H1 (cell line): ENCODE results near the gene KMT2A. TPM values are rescaled to one million over a fixed set of nuclear protein-coding genes. Genes with fewer than 3 reads are reported as not detected.

Experiments
- CTCF ChIA-PET: fragments of 300-600 bp; sonication (Branson Sonifier 250); formaldehyde crosslinking; loops from one replicate; lab custom pipeline; 2021; ENCODE audit not compliant: partially characterized antibody; lab: Charles Lee
- POLR2A ChIA-PET: fragments of 300-600 bp; sonication (Branson Sonifier 250); formaldehyde crosslinking; loops from one replicate; lab custom pipeline; 2021; ENCODE audit warnings: inconsistent platforms; ENCODE audit not compliant: partially characterized antibody; lab: Charles Lee
- DNase-seq, 2 experiments: peaks; one replicate each; pipeline versions ENCODE4 v3.0.0 to v3.0.0-alpha.2; 2010 to 2022; ENCODE audit warnings: low spot score in 2 of 2, low read depth in 1 of 2, mixed read lengths in 1 of 2
- FAIRE-seq: peaks from 2 replicates; lab custom pipeline; 2011; peaks lifted over from hg19 to GRCh38; lab: Jason Lieb, UNC
- H2AFZ ChIP-seq: 2 replicates; pipeline ENCODE4 v1.8.1; 2012; ENCODE audit warnings: low read length, inconsistent platforms
- H2AK5ac ChIP-seq: 2 replicates; pipeline ENCODE4 v1.6.1; 2013; ENCODE audit warnings: low read depth, low read length
- H2BK120ac ChIP-seq: replicated peaks from 2 replicates; pipeline ENCODE3; 2013; ENCODE audit warnings: low read depth, low read length, inconsistent platforms
- H2BK12ac ChIP-seq: 2 replicates; pipeline ENCODE4 v1.6.1; 2013; ENCODE audit warnings: low read depth, low read length
- H2BK15ac ChIP-seq: 2 replicates; pipeline ENCODE4 v1.6.1; 2013; ENCODE audit warnings: low read length
- H2BK20ac ChIP-seq: 2 replicates; pipeline ENCODE4 v1.6.1; 2013; ENCODE audit warnings: low read length
- H2BK5ac ChIP-seq: 2 replicates; pipeline ENCODE4 v1.6.1; 2013; ENCODE audit warnings: low read depth, low read length
- H3K14ac ChIP-seq: 2 replicates; pipeline ENCODE4 v1.6.1; 2013; ENCODE audit warnings: inconsistent platforms; ENCODE audit not compliant: insufficient read length
- H3K18ac ChIP-seq: 2 replicates; pipeline ENCODE4 v1.6.1; 2013; ENCODE audit warnings: low read length; ENCODE audit errors: extremely low read depth
- H3K23ac ChIP-seq: 2 replicates; pipeline ENCODE4 v1.6.1; 2013; ENCODE audit warnings: inconsistent platforms; ENCODE audit not compliant: insufficient read length
- H3K23me2 ChIP-seq: 2 replicates; pipeline ENCODE4 v1.6.1; 2013; ENCODE audit warnings: low read depth, low read length
- H3K27ac ChIP-seq: 2 replicates; pipeline ENCODE4 v1.6.1; 2011; ENCODE audit warnings: low read depth, low read length, inconsistent platforms
- H3K27me3 ChIP-seq, 4 experiments: replicated peaks in 1 of 4; 1 replicate in 1 of 4; 2 replicates in 3 of 4; pipeline versions ENCODE4 v1.6.1 to v1.8.1; 2011 to 2013; ENCODE audit warnings: low read length in 3 of 4, mild to moderate bottlenecking in 3 of 4, inconsistent platforms in 2 of 4, mixed read lengths in 2 of 4, moderate library complexity in 1 of 4; ENCODE audit not compliant: control insufficient read depth in 3 of 4, insufficient read depth in 3 of 4; ENCODE audit errors: extremely low read depth in 1 of 4
- H3K36me3 ChIP-seq, 4 experiments: 2 replicates each; pipeline versions ENCODE4 v1.6.1 to v1.8.1; 2011 to 2013; ENCODE audit warnings: mild to moderate bottlenecking in 4 of 4, low read length in 3 of 4, moderate library complexity in 2 of 4, control low read depth in 1 of 4, inconsistent platforms in 1 of 4; ENCODE audit not compliant: insufficient read depth in 4 of 4, control insufficient read depth in 2 of 4
- H3K4ac ChIP-seq: replicated peaks from 2 replicates; pipeline ENCODE3; 2013; ENCODE audit warnings: low read length, low read depth, mixed read lengths, inconsistent platforms; ENCODE audit not compliant: insufficient read length
- H3K4me1 ChIP-seq, 4 experiments: replicated peaks in 1 of 4; 1 replicate in 1 of 4; 2 replicates in 3 of 4; pipeline versions ENCODE4 v1.6.1 to v1.8.1; 2011 to 2013; ENCODE audit warnings: low read length in 3 of 4, inconsistent platforms in 2 of 4, mixed read lengths in 1 of 4; ENCODE audit not compliant: insufficient read depth in 4 of 4, control insufficient read depth in 3 of 4
- H3K4me2 ChIP-seq, 2 experiments: 2 replicates each; pipeline versions ENCODE4 v1.6.1 to v1.8.1; 2011 to 2013; ENCODE audit warnings: low read depth in 2 of 2, low read length in 2 of 2, control low read depth in 1 of 2, inconsistent platforms in 1 of 2, mild to moderate bottlenecking in 1 of 2; ENCODE audit not compliant: insufficient read depth in 1 of 2
- H3K4me3 ChIP-seq, 4 experiments: fragments of 200-600, 300-600 bp in 1 of 4; sonication (generic), shearing (Covaris generic), sonication (Bioruptor Twin) in 1 of 4; 2 replicates each; pipeline versions ENCODE4 v1.5.1 to v1.8.1; 2011 to 2016; ENCODE audit warnings: low read length in 4 of 4, low read depth in 3 of 4, control low read depth in 2 of 4, inconsistent platforms in 2 of 4, mild to moderate bottlenecking in 2 of 4, mixed read lengths in 1 of 4, moderate library complexity in 1 of 4; ENCODE audit not compliant: insufficient read depth in 2 of 4; ENCODE audit errors: extremely low read depth in 1 of 4
- H3K56ac ChIP-seq: replicated peaks from 2 replicates; pipeline ENCODE3; 2013; ENCODE audit warnings: low read depth, mild to moderate bottlenecking, mixed read lengths, low read length, inconsistent platforms; ENCODE audit not compliant: insufficient read length
- H3K79me1 ChIP-seq: 2 replicates; pipeline ENCODE4 v1.6.1; 2013; ENCODE audit warnings: low read depth, low read length, control low read depth
- H3K79me2 ChIP-seq, 2 experiments: 2 replicates each; pipeline versions ENCODE4 v1.6.1 to v1.8.1; 2012 to 2013; ENCODE audit warnings: low read length in 2 of 2, mild to moderate bottlenecking in 2 of 2, inconsistent platforms in 1 of 2; ENCODE audit not compliant: insufficient read depth in 2 of 2, control insufficient read depth in 1 of 2
- H3K9ac ChIP-seq, 4 experiments: replicated peaks in 1 of 4; 1 replicate in 1 of 4; 2 replicates in 3 of 4; pipeline versions ENCODE4 v1.6.1 to v1.8.1; 2011 to 2013; ENCODE audit warnings: low read depth in 3 of 4, low read length in 3 of 4, control low read depth in 2 of 4, mild to moderate bottlenecking in 2 of 4, moderate library complexity in 2 of 4, inconsistent platforms in 1 of 4; ENCODE audit errors: extremely low read depth in 1 of 4
- H3K9me3 ChIP-seq, 2 experiments: 2 replicates each; pipeline versions ENCODE4 v1.6.1 to v1.8.1; 2012 to 2013; ENCODE audit warnings: mild to moderate bottlenecking in 2 of 2, moderate library complexity in 2 of 2, control low read depth in 1 of 2, inconsistent platforms in 1 of 2, low read depth in 1 of 2, low read length in 1 of 2, mixed read lengths in 1 of 2; ENCODE audit not compliant: insufficient read depth in 2 of 2
- H4K20me1 ChIP-seq, 2 experiments: replicated peaks in 1 of 2; 2 replicates each; pipeline versions ENCODE3 to v1.8.1; 2011 to 2013; ENCODE audit warnings: inconsistent platforms in 2 of 2, low read length in 2 of 2, mild to moderate bottlenecking in 1 of 2; ENCODE audit not compliant: insufficient read depth in 2 of 2, control insufficient read depth in 1 of 2
- H4K5ac ChIP-seq: 2 replicates; pipeline ENCODE4 v1.6.1; 2013; ENCODE audit warnings: low read length, low read depth, mixed read lengths, inconsistent platforms; ENCODE audit not compliant: insufficient read length
- H4K8ac ChIP-seq: 2 replicates; pipeline ENCODE4 v1.8.0; 2013; ENCODE audit warnings: mild to moderate bottlenecking, moderate library complexity, low read length, inconsistent platforms; ENCODE audit not compliant: insufficient read depth; ENCODE audit errors: extremely low read depth
- H4K91ac ChIP-seq: replicated peaks from 2 replicates; pipeline ENCODE3; 2013; ENCODE audit warnings: low read length, mixed read lengths, inconsistent platforms; ENCODE audit not compliant: insufficient read length
- CHD2 ChIP-seq: IDR thresholded peaks from 2 replicates; pipeline ENCODE4 v1.6.1; 2012; ENCODE audit warnings: low read length, improper control_type of control experiment
- CREB1 ChIP-seq: IDR thresholded peaks from 2 replicates; pipeline ENCODE4 v1.6.1; 2012; ENCODE audit warnings: inconsistent platforms
- GABPA ChIP-seq: IDR thresholded peaks from 2 replicates; pipeline ENCODE4 v1.6.1; 2011; ENCODE audit warnings: mild to moderate bottlenecking, low read length, moderate library complexity, borderline replicate concordance; ENCODE audit not compliant: insufficient read depth
- GTF2F1 ChIP-seq: IDR thresholded peaks from 2 replicates; pipeline ENCODE4 v1.6.1; 2012; ENCODE audit warnings: low read depth, low read length, improper control_type of control experiment, borderline replicate concordance
- HDAC2 ChIP-seq, 2 experiments: fragments of 300-600 bp in 1 of 2; sonication (generic) in 1 of 2; IDR thresholded peaks; 2 replicates each; pipeline ENCODE4 v1.6.1; 2011 to 2012; ENCODE audit warnings: low read depth in 2 of 2, low read length in 2 of 2, mild to moderate bottlenecking in 2 of 2, moderate library complexity in 2 of 2, borderline replicate concordance in 1 of 2, inconsistent platforms in 1 of 2
- KDM4A ChIP-seq: IDR thresholded peaks from one replicate; pipeline ENCODE4 v1.7.1; 2012; ENCODE audit warnings: low read depth, mild to moderate bottlenecking, moderate library complexity, low read length, inconsistent platforms; ENCODE audit not compliant: severe bottlenecking
- KDM5A ChIP-seq: fragments of 200-600 bp; IDR thresholded peaks from 2 replicates; pipeline ENCODE4 v1.7.1; 2012; ENCODE audit warnings: mild to moderate bottlenecking, low read length, inconsistent platforms, mixed read lengths
- PHF8 ChIP-seq: fragments of 200-600 bp; sonication (generic); conservative IDR thresholded peaks from 2 replicates; pipeline ENCODE4 v1.7.1; 2012; ENCODE audit warnings: low read depth, mild to moderate bottlenecking, inconsistent platforms, low read length, moderate library complexity
- POLR2AphosphoS5 ChIP-seq: IDR thresholded peaks from 2 replicates; pipeline ENCODE4 v1.6.1; 2011; ENCODE audit warnings: low read depth, low read length
- RFX5 ChIP-seq: IDR thresholded peaks from 2 replicates; pipeline ENCODE4 v1.6.1; 2011; ENCODE audit warnings: low read depth, low read length, improper control_type of control experiment, borderline replicate concordance
- SIN3A ChIP-seq, 2 experiments: IDR thresholded peaks in 1 of 2; conservative IDR thresholded peaks in 1 of 2; 2 replicates each; pipeline ENCODE4 v1.6.1; 2011 to 2012; ENCODE audit warnings: low read length in 2 of 2, improper control_type of control experiment in 1 of 2, low read depth in 1 of 2, mild to moderate bottlenecking in 1 of 2
- SP1 ChIP-seq: IDR thresholded peaks from 2 replicates; pipeline ENCODE4 v1.6.1; 2011; ENCODE audit warnings: low read depth, low read length
- USF2 ChIP-seq: IDR thresholded peaks from 2 replicates; pipeline ENCODE4 v1.6.1; 2011; ENCODE audit warnings: low read length, improper control_type of control experiment
- ZNF274 ChIP-seq: IDR thresholded peaks from 2 replicates; pipeline ENCODE4 v1.7.0; 2012; ENCODE audit warnings: low read length, borderline replicate concordance; ENCODE audit errors: extremely low read depth
- polyA plus RNA-seq, 7 experiments: library from polyadenylated mRNA; depleted of rRNA in 3 of 7; stranded (reverse) in 5 of 7; unstranded in 2 of 7; fragments of >200 nt in 5 of 7; fragments of 200-250 nt in 2 of 7; gene quantifications; 1 replicate in 5 of 7; 2 replicates in 1 of 7; 4 replicates in 1 of 7; pipeline versions ENCODE4 v1.2.1 to v1.2.3, GENCODE V29; 2011 to 2013; ENCODE audit warnings: missing spikeins in 2 of 7, mixed read lengths in 2 of 7
- total RNA-seq: library from RNA; stranded (reverse); fragmentation: NEBNext Ultra II Directional; extraction: Animal tissue kit (Norgen Biotek cat#: 25700); gene quantifications from 2 replicates; pipeline ENCODE4 v1.2.1, GENCODE V29; 2021

Gene KMT2A
- total and polyA plus RNA-seq, 2 of the 8 experiments (the other 6 are each of a cell fraction or from before 2014, with no cell fraction given) = 35.9 to 62.1 TPM

DNA sequence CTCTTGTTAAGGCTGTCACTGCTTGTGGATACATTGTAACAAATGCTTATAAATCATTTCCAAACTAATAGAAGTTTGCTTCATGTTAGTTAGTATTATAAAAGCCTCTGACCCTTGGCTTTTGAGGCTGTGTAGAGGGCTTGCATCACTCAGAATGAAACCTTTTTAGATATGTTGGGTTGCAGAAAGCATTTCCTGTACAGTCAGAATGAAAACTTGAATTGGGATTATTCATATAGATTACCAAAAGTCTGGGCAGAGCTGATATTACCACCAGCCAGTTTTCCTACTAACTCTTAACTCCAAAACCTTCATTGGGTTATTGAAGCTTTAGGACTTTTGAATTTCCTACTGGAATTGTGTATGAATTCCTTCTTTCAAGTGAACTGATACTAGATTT is 12.0 kb downstream of the KMT2A start:
- Histone ChIP-seq H3K56ac (no peak overlapping the region), H4K8ac (no peak overlapping the region), H4K5ac (no peak overlapping the region), H3K4me1 (no peaks in the 10 kb centered on the region), H2BK120ac (no peak overlapping the region), H2AFZ (no peak overlapping the region), H2BK20ac (no peak overlapping the region), H3K18ac (no peak overlapping the region), H4K20me1 (peaks cover 15% of the 10 kb centered on the region in 2 experiments), H3K79me2 (peaks cover 5 to 97% of the 10 kb centered on the region in 2 experiments), H3K36me3 (peaks cover 0 to 8% (median under 1%) of the 10 kb centered on the region in 4 experiments; a peak in 4 of 8 replicates), H3K23ac (no peak overlapping the region), H4K91ac (no peak overlapping the region), H3K23me2 (no peaks in the 10 kb centered on the region), H3K9ac (no peak overlapping the region), H3K9me3 (no peaks in the 10 kb centered on the region), H3K4ac (no peak overlapping the region), H3K27me3 (no peaks in the 10 kb centered on the region), H3K4me2 (no peak overlapping the region), H2BK15ac (no peak overlapping the region), H2BK12ac (no peak overlapping the region), H3K27ac (no peak overlapping the region), H3K14ac (no peak overlapping the region), H2AK5ac (no peak overlapping the region), H3K79me1 (peaks cover 10% of the 10 kb centered on the region; the same call in 1 of the 2 replicates), H2BK5ac (no peak overlapping the region), H3K4me3 (no peak overlapping the region)
- ChIA-PET CTCF (interaction anchor here (0.8 to 1.2 kb wide), 4 partner anchors 14 to 58 kb away, joined by 3 read pairs; no protein-coding TSS in a partner anchor), POLR2A (interaction anchor here (1.1 to 1.3 kb wide), 3 partner anchors 11 to 46 kb away, joined by 3 to 5 read pairs (median 3); no protein-coding TSS in a partner anchor)
- DNase-seq (no peak), FAIRE-seq (no peak)
- TF ChIP-seq USF2 (no peak), KDM5A (no peak), RFX5 (no peak), CREB1 (no peak), GTF2F1 (no peak), GABPA (no peak), SP1 (no peak), SIN3A (conservative IDR thresholded peaks at IDR 0.05 in 1 of 2, IDR thresholded peaks at IDR 0.05 in 1 of 2; ENCODE audit: low read depth in 1 of 2, low read length in 2 of 2) (no peak), PHF8 (no peak), POLR2AphosphoS5 (no peak), ZNF274 (no peak), CHD2 (no peak), KDM4A (no peak), HDAC2 (IDR thresholded peaks at IDR 0.05; ENCODE audit: borderline replicate concordance in 1 of 2, low read depth in 2 of 2, low read length in 2 of 2) (no peak)
